Measurements from ENCODE around the gene SLC26A8.
A peak's percentile ranks its signal among the peaks of the same experiment; 100 is the strongest.
"Not testable (repeated sequence)": the region's sequence is repeated elsewhere in the genome, so short reads cannot be mapped to it uniquely, and the experiment has no call there.

Gene SLC26A8

GRCh38 chr6:35936681-35937359 is 87.6 kb downstream of the SLC26A8 start:
- DNase-seq = no peak

DNA sequence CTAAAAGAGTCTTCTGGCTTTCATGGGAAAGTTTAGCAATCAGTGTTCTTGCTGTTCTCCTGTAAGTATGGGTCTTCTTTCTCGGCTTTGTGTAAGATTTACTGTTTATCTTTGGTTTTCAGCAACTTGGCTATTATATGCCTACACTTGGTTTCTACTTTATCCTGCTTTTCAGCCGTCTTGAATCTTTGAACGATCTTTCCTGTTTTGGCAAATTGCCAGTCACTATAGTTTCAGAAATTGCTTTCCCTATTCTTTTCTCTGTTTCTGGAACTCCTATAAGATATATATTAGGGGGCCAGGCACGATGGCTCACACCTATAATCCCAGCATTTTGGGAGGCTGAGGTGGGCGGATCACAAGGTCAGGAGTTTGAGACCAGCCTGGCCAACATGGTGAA is 89.0 kb downstream of the SLC26A8 start:
- DNase-seq = no peak

DNA sequence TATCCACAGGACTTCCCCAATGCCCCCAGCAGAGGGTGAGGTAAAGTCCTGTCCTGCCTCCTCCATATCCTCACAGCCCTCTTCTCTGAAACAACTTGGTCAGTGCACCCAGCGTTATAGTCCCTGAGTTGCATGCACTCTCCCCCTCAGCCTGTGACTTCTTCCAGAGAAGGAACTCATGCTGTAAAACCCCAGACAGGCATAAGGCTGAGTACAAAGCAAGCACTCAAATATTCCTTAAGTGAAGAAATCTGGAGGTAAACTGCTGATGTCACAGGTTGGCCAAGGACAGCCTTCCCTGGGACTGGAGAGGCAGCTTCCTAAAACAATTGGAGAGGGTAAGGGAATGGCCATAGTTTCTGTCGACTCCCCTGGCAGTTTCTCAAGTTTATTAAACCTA is 90.6 kb downstream of the SLC26A8 start:
- no peak for DNase-seq

DNA sequence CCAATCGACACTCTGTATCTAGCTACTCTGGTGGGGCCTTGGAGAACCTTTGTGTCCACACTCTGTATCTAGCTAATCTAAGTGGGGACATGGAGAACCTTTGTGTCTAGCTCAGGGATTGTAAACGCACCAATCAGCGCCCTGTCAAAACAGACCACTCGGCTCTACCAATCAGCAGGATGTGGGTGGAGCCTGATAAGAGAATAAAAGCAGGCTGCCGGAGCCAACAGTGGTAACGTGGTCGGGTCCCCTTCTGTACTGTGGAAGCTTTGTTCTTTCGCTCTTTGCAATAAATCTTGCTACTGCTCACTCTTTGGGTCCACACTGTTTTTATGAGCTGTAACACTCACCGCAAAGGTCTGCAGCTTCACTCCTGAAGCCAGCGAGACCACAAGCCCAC is 92.6 kb downstream of the SLC26A8 start:
- not testable (repeated sequence) for DNase-seq

GRCh38 chr6:35931120-35931561 is 93.3 kb downstream of the SLC26A8 start:
- DNase-seq = no peak

GRCh38 chr6:35929601-35930000 is 94.8 kb downstream of the SLC26A8 start:
- no peak for DNase-seq

DNA sequence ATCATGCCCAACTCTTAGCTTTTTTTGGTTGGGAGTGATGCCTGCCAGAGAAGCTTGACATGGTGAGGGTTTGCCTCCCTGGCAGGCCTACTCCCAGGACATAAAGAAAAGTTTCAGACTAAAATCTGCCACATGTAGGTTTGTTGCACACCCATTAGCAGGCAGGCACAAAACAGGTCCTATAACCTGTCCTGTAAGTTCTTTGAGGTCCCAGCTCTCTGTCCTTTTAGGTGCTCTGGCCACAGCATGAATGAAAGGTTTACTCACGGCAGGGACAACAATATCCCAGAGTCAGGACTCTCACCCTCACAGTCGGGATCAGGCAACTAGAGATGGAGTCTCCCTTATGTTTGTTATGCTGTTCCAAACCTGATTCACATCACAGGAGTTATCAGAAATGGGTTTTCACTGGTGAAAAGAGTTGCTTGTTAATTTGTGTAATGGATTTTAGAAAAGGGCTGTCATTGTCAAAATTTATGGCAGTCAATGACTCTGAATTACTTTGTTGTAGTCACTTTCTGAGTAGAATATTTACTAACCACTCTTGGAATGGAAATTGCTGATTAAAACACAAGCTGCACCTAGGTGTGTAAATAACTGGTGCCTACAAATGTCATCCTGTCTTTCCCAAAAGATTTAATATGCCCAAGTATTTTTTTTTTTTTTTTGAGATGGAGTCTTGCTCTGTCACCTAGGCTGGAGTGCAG is 97.8 kb downstream of the SLC26A8 start:
- DNase-seq = no peak

DNA sequence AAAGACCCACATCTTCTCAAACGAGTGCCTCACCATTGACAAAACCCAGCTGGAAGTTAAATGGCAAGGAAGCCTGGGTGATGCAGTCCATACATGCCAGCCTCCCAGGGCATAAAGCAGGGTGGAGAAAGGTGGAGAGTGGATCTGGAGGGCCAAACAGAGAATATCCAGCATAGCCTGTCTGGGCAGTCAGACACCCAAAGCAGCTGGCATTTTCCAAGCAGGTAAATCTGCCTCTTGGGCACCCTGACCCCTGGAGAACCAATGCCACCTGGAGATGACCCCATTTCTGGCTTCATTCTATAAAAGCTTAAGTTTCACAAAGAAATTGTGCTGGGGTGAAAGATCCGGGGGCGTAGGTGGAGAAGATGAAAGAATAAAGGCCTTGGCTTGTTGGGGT is 98.5 kb downstream of the SLC26A8 start:
- DNase-seq = no peak

DNA sequence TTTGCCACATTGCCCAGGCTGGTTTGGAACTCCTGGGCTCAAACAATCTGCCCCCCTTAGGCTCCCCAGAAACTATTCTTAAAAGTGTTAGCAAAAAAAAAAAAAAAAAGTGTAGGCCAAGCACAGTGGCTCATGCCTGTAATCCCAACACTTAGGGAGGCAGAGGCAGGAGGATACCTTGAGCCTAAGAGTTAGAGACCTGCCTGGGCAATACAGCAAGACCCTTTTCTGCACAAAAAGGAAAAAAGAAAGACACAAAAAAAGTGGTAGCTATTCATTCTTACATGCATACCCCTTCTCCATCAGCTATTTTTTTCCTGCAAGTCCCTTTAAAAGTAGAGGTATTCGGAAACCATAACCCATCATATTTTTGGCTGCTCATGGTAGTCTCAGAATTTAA is 100.3 kb downstream of the SLC26A8 start:
- no peak for DNase-seq

DNA sequence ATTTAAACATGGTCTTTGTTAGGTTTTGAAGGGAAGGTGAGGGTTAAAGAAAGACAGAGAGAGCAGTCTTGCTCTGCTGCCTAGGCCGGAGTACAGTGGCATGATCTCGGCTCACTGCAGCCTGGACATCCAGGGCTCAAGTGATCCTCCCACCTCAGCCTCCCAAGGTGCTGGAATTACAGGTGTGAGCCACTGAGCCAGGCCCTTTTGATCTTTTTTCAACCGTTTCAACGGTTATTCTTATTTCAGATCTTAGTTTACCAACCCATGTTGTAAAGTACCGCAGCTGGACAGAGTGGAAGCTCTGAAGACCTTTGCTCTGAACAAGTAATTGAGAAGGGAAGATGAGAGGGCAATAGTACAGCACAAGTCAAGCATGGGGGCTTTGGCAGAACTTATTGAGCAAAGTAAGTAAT is 102.3 kb downstream of the SLC26A8 start:
- DNase-seq = no peak

DNA sequence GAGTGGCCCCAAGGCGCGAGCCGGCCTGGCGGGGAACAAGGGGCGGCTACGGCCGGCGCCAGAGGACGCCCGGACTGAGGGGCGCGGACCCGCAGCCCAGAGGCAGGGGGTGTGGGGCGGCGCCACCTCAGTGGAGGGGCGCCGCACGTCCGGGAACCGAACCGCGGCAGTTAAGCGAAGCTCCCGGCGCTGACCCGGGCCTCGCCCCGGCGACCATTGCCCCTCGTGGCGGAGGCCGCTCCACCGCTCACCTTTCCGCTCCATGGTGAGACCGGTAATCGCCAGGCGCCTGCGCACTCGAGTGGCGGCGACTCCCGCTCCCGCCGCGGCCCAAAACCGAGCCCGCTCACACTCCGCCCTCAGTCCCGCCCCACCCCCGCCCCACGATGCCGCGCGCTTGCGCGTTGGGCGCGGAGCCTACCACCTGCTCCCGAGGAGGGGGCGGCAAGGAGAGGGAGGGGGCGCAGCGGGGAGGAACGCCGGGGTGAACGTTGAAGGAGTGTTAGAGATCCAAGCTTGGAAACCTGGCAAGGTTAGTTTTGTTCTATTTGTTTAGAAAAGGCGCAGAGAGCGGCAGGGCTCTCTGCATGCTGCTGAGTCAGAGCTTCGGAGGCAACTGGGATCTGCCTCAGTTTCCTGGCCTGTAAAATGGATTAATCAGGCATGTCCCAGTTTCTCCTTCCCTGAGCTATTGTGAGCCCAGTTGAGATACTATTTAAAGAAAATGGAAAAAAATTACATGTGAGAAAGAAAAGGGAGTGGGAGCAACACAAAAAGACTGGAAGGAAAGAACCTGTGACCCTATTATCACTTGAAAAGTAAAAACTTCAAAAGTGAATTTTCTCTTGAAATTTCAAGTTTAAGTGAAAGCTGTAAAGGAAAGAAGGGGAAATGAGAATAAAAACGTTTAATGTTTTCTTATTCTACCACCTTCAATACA is 103.4 kb downstream of the SLC26A8 start, which contains the start of gene SRPK1:
Gene SRPK1, minus strand, starts transcription at position 306 of the 940 bp plus-strand sequence. Its CDS starts 42 bp downstream, at position 264.
- DNase-seq = peak; percentile 93

GRCh38 chr6:35919827-35920751 is 104.4 kb downstream of the SLC26A8 start:
- DNase-seq = peak; percentile 73

DNA sequence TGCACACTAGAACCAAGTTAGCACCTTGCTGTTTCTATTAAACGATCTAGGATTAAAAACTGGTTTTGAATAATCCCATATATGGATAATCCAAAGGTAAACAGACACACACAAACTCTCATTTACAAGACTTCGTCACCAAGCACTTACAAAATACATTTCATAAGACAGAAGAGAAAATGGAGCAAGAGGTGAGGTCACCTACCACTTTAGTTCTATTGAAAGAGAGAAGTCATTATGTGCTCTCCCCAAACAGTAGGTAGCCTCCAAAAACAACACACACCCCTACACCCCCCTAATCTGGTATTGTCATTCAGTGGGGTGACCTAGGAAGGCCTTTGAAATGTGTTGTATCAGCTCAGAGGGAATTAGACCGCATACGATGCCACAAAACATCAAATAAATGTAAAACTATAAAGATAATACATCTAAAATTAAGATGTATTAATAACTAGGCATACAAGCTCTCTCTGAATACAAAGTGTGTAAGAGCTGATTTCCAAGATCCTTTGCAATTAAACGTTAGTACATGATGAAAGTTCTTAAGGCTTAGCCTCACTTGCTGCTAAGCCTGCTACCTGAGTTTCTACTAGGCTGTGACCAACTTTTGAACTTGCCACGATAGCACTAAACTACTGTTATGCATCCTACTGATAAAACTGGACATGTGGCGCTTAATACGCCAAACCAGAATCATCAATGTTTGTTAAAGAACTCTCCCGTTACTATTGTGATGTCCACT is 105.2 kb downstream of the SLC26A8 start:
- no peak for DNase-seq

DNA sequence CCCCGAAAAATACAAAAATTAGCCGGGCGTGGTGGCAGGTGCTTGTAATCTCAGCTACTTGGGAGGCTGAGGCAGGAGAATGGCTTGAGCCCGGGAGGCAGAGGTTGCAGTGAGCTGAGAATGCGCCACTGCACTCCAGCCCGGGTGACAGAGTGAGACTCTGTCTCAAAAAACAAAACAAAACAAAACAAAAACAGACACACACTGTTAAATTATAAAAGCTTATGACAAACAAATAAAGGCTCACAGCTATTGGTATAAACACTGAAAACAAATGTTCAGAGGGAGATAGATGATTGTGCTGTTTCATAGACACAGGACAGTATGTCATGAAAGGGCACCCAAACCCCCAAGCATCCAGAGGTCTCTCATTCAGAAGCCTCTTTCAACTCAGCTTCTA is 107.5 kb downstream of the SLC26A8 start:
- not testable (repeated sequence) for DNase-seq

- DNase-seq = no peak
Observed at GRCh38 chr6:35916056-35916455, 108.4 kb downstream of the SLC26A8 start.

- no peak for DNase-seq
Observed at GRCh38 chr6:35914536-35914935, 109.9 kb downstream of the SLC26A8 start.

DNA sequence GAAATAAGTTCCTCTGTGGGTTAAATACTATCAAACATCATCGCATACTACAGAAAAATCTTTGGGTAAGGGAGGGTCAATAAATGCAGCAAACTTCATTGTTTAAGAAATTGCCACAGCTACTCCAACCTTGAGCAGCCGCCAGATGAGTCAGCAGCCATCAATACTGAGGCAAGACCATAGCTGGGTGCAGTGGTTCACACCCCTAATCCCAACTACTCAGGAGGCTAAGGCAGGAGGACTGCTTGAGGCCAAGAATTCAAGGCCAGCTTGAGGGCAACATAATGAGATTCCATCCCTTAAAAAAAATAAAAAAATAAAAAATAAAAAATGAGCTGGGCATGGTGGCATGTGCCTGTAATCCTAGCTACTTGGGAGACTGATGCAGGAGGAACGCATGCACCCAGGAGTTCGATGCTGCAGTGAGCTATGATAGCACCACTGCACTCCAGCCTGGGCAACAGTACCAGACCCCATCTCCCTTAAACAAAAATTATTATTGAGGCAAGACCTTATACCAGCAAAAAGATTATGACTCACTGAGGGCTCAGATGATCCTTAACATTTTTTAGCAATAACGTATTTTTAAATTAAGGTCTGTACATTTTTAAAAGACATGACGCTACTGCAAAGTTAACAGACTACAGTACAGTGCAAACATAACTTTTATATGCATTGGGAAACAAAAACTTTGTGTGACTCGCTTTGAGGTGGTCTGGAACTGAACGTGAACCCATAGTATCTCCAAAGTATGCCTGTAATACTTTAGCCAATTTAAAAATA is 112.4 kb downstream of the SLC26A8 start:
- no peak for DNase-seq

GRCh38 chr6:35909571-35909970 is 114.9 kb downstream of the SLC26A8 start:
- not testable (repeated sequence) for DNase-seq

- DNase-seq = not testable (repeated sequence)
Observed at GRCh38 chr6:35908753-35909401, 115.6 kb downstream of the SLC26A8 start.

- no peak for DNase-seq
Observed at GRCh38 chr6:35907750-35908149, 116.7 kb downstream of the SLC26A8 start.
